H9 (cell line): Measurements from ENCODE around the gene RFTN2. TPM values are rescaled to one million over a fixed set of nuclear protein-coding genes. Genes with fewer than 3 reads are reported as not detected.

ENCODE experiments used
- DNase-seq: peaks from one replicate; pipeline ENCODE4 v3.0.0-alpha.2; 2017
- H2AFZ ChIP-seq: one replicate; pipeline ENCODE4 v1.6.1; 2013; ENCODE audit warnings: mild to moderate bottlenecking, low read length, control low read depth, moderate library complexity
- H2AK5ac ChIP-seq: 2 replicates; pipeline ENCODE4 v1.6.1; 2013; ENCODE audit warnings: low read length, control low read depth, mixed read lengths; ENCODE audit not compliant: insufficient read length
- H2BK120ac ChIP-seq: one replicate; pipeline ENCODE4 v1.6.1; 2013; ENCODE audit warnings: low read depth, mild to moderate bottlenecking, low read length, control low read depth, inconsistent platforms; ENCODE audit not compliant: poor library complexity, severe bottlenecking
- H2BK12ac ChIP-seq: 2 replicates; pipeline ENCODE4 v1.6.1; 2013; ENCODE audit warnings: low read length, control low read depth, mixed read lengths, low read depth; ENCODE audit not compliant: insufficient read length
- H2BK15ac ChIP-seq: 2 replicates; pipeline ENCODE4 v1.6.1; 2013; ENCODE audit warnings: low read depth, low read length, control low read depth
- H2BK20ac ChIP-seq: one replicate; pipeline ENCODE4 v1.6.1; 2013; ENCODE audit warnings: low read depth, mild to moderate bottlenecking, low read length, control low read depth, inconsistent platforms; ENCODE audit not compliant: poor library complexity, severe bottlenecking
- H2BK5ac ChIP-seq: 2 replicates; pipeline ENCODE4 v1.6.1; 2013; ENCODE audit warnings: low read length, control low read depth, mixed read lengths; ENCODE audit not compliant: insufficient read length
- H3K14ac ChIP-seq: 2 replicates; pipeline ENCODE4 v1.6.1; 2013; ENCODE audit warnings: low read length, control low read depth; ENCODE audit not compliant: insufficient read depth
- H3K18ac ChIP-seq: 2 replicates; pipeline ENCODE4 v1.6.1; 2013; ENCODE audit warnings: low read depth, mild to moderate bottlenecking, mixed read lengths, low read length, control low read depth; ENCODE audit not compliant: insufficient read length
- H3K23ac ChIP-seq: 2 replicates; pipeline ENCODE4 v1.6.1; 2013; ENCODE audit warnings: low read length, control low read depth, mixed read lengths, low read depth; ENCODE audit not compliant: insufficient read length
- H3K23me2 ChIP-seq: 2 replicates; pipeline ENCODE4 v1.6.1; 2013; ENCODE audit warnings: low read depth, mild to moderate bottlenecking, mixed read lengths, low read length, control low read depth; ENCODE audit not compliant: insufficient read length, poor library complexity, severe bottlenecking
- H3K27ac ChIP-seq: 2 replicates; pipeline ENCODE4 v1.5.1; 2013; ENCODE audit warnings: low read length, control low read depth, mixed read lengths, low read depth; ENCODE audit not compliant: insufficient read length
- H3K27me3 ChIP-seq: 2 replicates; pipeline ENCODE4 v1.6.1; 2013; ENCODE audit warnings: low read length, control low read depth, inconsistent platforms; ENCODE audit not compliant: insufficient read depth
- H3K4ac ChIP-seq: 2 replicates; pipeline ENCODE4 v1.6.1; 2013; ENCODE audit warnings: low read depth, mild to moderate bottlenecking, control low read depth, inconsistent platforms, low read length, moderate library complexity
- H3K4me1 ChIP-seq: 2 replicates; pipeline ENCODE4 v1.6.1; 2013; ENCODE audit warnings: low read length, control low read depth, inconsistent platforms; ENCODE audit not compliant: insufficient read depth
- H3K4me2 ChIP-seq: 2 replicates; pipeline ENCODE4 v1.6.1; 2013; ENCODE audit warnings: low read length, control low read depth, mixed read lengths; ENCODE audit not compliant: insufficient read length, insufficient read depth
- H3K56ac ChIP-seq: 2 replicates; pipeline ENCODE4 v1.6.1; 2013; ENCODE audit warnings: low read depth, mild to moderate bottlenecking, mixed read lengths, low read length, control low read depth; ENCODE audit not compliant: insufficient read length
- H3K79me1 ChIP-seq: 2 replicates; pipeline ENCODE4 v1.6.1; 2013; ENCODE audit warnings: low read depth, mild to moderate bottlenecking, moderate library complexity, low read length, control low read depth, inconsistent platforms; ENCODE audit not compliant: insufficient read depth, poor library complexity, severe bottlenecking
- H3K79me2 ChIP-seq: 2 replicates; pipeline ENCODE4 v1.6.1; 2013; ENCODE audit warnings: low read length, control low read depth, inconsistent platforms; ENCODE audit not compliant: insufficient read depth
- H3K9ac ChIP-seq: 2 replicates; pipeline ENCODE4 v1.6.1; 2013; ENCODE audit warnings: low read length, control low read depth, mixed read lengths; ENCODE audit not compliant: insufficient read length; ENCODE audit errors: extremely low read depth
- H3K9me3 ChIP-seq: one replicate; pipeline ENCODE4 v1.6.1; 2013; ENCODE audit warnings: low read depth, low read length, inconsistent platforms; ENCODE audit not compliant: control insufficient read depth
- H3T11ph ChIP-seq: one replicate; pipeline ENCODE4 v1.6.1; 2013; ENCODE audit warnings: mild to moderate bottlenecking, low read length, control low read depth, inconsistent platforms
- H4K20me1 ChIP-seq: one replicate; pipeline ENCODE4 v1.6.1; 2013; ENCODE audit not compliant: control insufficient read depth, insufficient read length, insufficient read depth
- H4K5ac ChIP-seq: 2 replicates; pipeline ENCODE4 v1.6.1; 2013; ENCODE audit warnings: low read depth, mild to moderate bottlenecking, mixed read lengths, low read length, control low read depth; ENCODE audit not compliant: insufficient read length
- H4K8ac ChIP-seq: replicated peaks from 2 replicates; pipeline ENCODE4 v1.6.1; 2013; ENCODE audit warnings: low read length, control low read depth, mixed read lengths, low read depth; ENCODE audit not compliant: insufficient read length
- H4K91ac ChIP-seq: 2 replicates; pipeline ENCODE4 v1.6.1; 2013; ENCODE audit warnings: low read depth, mild to moderate bottlenecking, moderate library complexity, mixed read lengths, low read length, control low read depth; ENCODE audit not compliant: insufficient read length
- H3K27ac Mint-ChIP-seq, 3 experiments: 2 replicates in 2 of 3; 3 replicates in 1 of 3; pipeline ENCODE4 v1.8.0; 2020 to 2021; ENCODE audit warnings: mixed read lengths in 3 of 3, mild to moderate bottlenecking in 1 of 3, moderate library complexity in 1 of 3
- H3K27me3 Mint-ChIP-seq: 2 replicates; pipeline ENCODE4 v1.8.0; 2021; ENCODE audit warnings: low read depth, mild to moderate bottlenecking, moderate library complexity, mixed read lengths
- H3K36me3 Mint-ChIP-seq, 3 experiments: 2 replicates in 2 of 3; 3 replicates in 1 of 3; pipeline ENCODE4 v1.8.0; 2020 to 2021; ENCODE audit warnings: low read depth in 3 of 3, mixed read lengths in 3 of 3; ENCODE audit not compliant: insufficient read depth in 1 of 3
- H3K4me1 Mint-ChIP-seq, 2 experiments: 2 replicates each; pipeline ENCODE4 v1.8.0; 2020; ENCODE audit warnings: mixed read lengths in 2 of 2
- H3K4me3 Mint-ChIP-seq, 2 experiments: 2 replicates in 1 of 2; 3 replicates in 1 of 2; pipeline ENCODE4 v1.8.0; 2020 to 2021; ENCODE audit warnings: mild to moderate bottlenecking in 2 of 2, mixed read lengths in 2 of 2, moderate library complexity in 1 of 2
- H3K9me3 Mint-ChIP-seq, 2 experiments: 2 replicates in 1 of 2; 3 replicates in 1 of 2; pipeline ENCODE4 v1.8.0; 2020; ENCODE audit warnings: mild to moderate bottlenecking in 2 of 2, mixed read lengths in 2 of 2, moderate library complexity in 1 of 2
- total RNA-seq: library from RNA; stranded (reverse); gene quantifications from 2 replicates; pipeline ENCODE4 v1.2.1, GENCODE V29; 2021
- TF ChIP-seq, protein P1 (sequence below): fragments of 200-600 bp; sonication (generic); conservative IDR thresholded peaks from 3 replicates; pipeline ENCODE4 v1.8.0; 2021; ENCODE audit warnings: antibody characterized with exemption, mild to moderate bottlenecking

Gene RFTN2
- total RNA-seq, 1 experiment from 2014 or later: 0.28 TPM

DNA sequence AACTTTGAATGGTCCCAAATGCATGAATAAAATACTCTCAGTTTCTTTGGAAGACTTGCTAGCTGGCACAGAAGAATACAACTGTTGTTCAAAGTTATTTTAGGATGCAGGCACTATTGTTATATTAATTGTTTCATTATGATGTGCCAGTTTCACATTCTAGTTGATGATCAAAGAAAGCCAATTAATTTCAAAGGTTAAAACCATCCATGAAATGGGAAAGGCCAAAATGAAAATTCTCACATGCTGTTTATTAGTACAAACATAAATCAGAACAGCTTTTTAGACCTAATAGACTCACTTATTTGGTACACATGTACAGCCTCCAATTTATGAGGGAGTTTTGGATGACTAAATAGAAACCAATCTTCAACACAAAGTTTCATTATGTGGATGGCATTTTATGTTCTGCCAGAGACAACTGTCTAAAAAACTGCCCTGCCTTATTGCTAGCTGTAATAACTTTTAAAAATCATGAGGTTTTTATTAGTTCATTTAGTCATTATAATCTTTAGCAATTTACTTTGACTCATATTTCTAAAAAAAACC is 42.2 kb downstream of the RFTN2 start:
- Histone ChIP-seq H3K23me2 (no peaks in the 10 kb centered on the region), H2BK120ac (no peak overlapping the region), H3K56ac (no peak overlapping the region), H2AFZ (no peak overlapping the region), H2AK5ac (no peak overlapping the region), H4K8ac (no peak overlapping the region), H2BK15ac (no peak overlapping the region), H2BK12ac (no peak overlapping the region), H3K23ac (no peak overlapping the region), H4K5ac (no peak overlapping the region), H3T11ph (no peak overlapping the region), H3K27me3 (no peaks in the 10 kb centered on the region), H3K9me3 (no peaks in the 10 kb centered on the region), H2BK5ac (no peak overlapping the region), H3K79me1 (no peaks in the 10 kb centered on the region), H3K4ac (no peak overlapping the region), H3K4me1 (no peaks in the 10 kb centered on the region; the same call in 1 of the 2 replicates), H4K91ac (no peak overlapping the region), H2BK20ac (no peak overlapping the region), H3K9ac (no peak overlapping the region), H4K20me1 (no peaks in the 10 kb centered on the region), H3K14ac (no peak overlapping the region), H3K27ac (no peak overlapping the region), H3K18ac (no peak overlapping the region), H3K79me2 (no peaks in the 10 kb centered on the region), H3K4me2 (no peak overlapping the region)
- Mint-ChIP-seq H3K4me3 (no peak overlapping the region), H3K9me3 (peaks cover 3 to 9% of the 10 kb centered on the region in 2 experiments; a peak in 4 of 5 replicates), H3K27me3 (no peaks in the 10 kb centered on the region), H3K4me1 (peaks cover 6 to 7% of the 10 kb centered on the region in 2 experiments), H3K27ac (no peak overlapping the region), H3K36me3 (peaks cover 0 to 9% (median 2%) of the 10 kb centered on the region in 3 experiments; a peak in 5 of 7 replicates)
- no peak for DNase-seq
- TF ChIP-seq, protein P1, sequence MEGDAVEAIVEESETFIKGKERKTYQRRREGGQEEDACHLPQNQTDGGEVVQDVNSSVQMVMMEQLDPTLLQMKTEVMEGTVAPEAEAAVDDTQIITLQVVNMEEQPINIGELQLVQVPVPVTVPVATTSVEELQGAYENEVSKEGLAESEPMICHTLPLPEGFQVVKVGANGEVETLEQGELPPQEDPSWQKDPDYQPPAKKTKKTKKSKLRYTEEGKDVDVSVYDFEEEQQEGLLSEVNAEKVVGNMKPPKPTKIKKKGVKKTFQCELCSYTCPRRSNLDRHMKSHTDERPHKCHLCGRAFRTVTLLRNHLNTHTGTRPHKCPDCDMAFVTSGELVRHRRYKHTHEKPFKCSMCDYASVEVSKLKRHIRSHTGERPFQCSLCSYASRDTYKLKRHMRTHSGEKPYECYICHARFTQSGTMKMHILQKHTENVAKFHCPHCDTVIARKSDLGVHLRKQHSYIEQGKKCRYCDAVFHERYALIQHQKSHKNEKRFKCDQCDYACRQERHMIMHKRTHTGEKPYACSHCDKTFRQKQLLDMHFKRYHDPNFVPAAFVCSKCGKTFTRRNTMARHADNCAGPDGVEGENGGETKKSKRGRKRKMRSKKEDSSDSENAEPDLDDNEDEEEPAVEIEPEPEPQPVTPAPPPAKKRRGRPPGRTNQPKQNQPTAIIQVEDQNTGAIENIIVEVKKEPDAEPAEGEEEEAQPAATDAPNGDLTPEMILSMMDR: no peak
